Activated CD8-positive, alpha-beta memory T cell treated with anti-CD3 and anti-CD28 coated beads, Interleukin-2, amount 50 U/mL, for 24 hours (primary cell): ENCODE data around the gene OLFML3.
"Not testable (repeated sequence)": the region's sequence is repeated elsewhere in the genome, so short reads cannot be mapped to it uniquely, and the experiment has no call there.

ENCODE experiments used
- DNase-seq: peaks from one replicate; pipeline ENCODE4 v3.0.0-alpha.2; 2020; ENCODE audit errors: extremely low read depth

OLFML3 gene

GRCh38 chr1:113991467-113991997 is 12.3 kb downstream of the OLFML3 start:
- no peak for DNase-seq

- DNase-seq = no peak
Observed at GRCh38 chr1:113993072-113993471, 13.8 kb downstream of the OLFML3 start.

GRCh38 chr1:113993766-113994165 is 14.5 kb downstream of the OLFML3 start:
- DNase-seq = no peak

- no peak for DNase-seq
Observed at GRCh38 chr1:113995382-113995781, 16.1 kb downstream of the OLFML3 start.

GRCh38 chr1:113998361-113998760 is 19.1 kb downstream of the OLFML3 start:
- DNase-seq = no peak

GRCh38 chr1:113999233-113999632 is 20.0 kb downstream of the OLFML3 start:
- no peak for DNase-seq

- no peak for DNase-seq
Observed at GRCh38 chr1:113999799-114000198, 20.5 kb downstream of the OLFML3 start.

GRCh38 chr1:114000406-114000805 is 21.1 kb downstream of the OLFML3 start:
- no peak for DNase-seq

GRCh38 chr1:114002492-114003239 is 23.4 kb downstream of the OLFML3 start:
- no peak for DNase-seq

- no peak for DNase-seq
Observed at GRCh38 chr1:114003431-114003830, 24.2 kb downstream of the OLFML3 start.

- not testable (repeated sequence) for DNase-seq
Observed at GRCh38 chr1:114006825-114007224, 27.6 kb downstream of the OLFML3 start.

- DNase-seq = no peak
Observed at GRCh38 chr1:114008480-114008941, 29.2 kb downstream of the OLFML3 start.

GRCh38 chr1:114008993-114009392 is 29.7 kb downstream of the OLFML3 start:
- no peak for DNase-seq

GRCh38 chr1:114009393-114009792 is 30.1 kb downstream of the OLFML3 start:
- DNase-seq = no peak

- DNase-seq = no peak
Observed at GRCh38 chr1:114010433-114011184, 31.3 kb downstream of the OLFML3 start.

GRCh38 chr1:114011796-114012195 is 32.5 kb downstream of the OLFML3 start:
- DNase-seq = no peak

GRCh38 chr1:114015075-114015474 is 35.8 kb downstream of the OLFML3 start:
- DNase-seq = no peak

GRCh38 chr1:114019724-114020123 is 40.5 kb downstream of the OLFML3 start:
- DNase-seq = not testable (repeated sequence)

GRCh38 chr1:114021665-114022099 is 42.4 kb downstream of the OLFML3 start:
- DNase-seq = no peak

GRCh38 chr1:114022877-114023276 is 43.6 kb downstream of the OLFML3 start:
- no peak for DNase-seq

- DNase-seq = no peak
Observed at GRCh38 chr1:114023377-114023776, 44.1 kb downstream of the OLFML3 start.

- no peak for DNase-seq
Observed at GRCh38 chr1:114024049-114024448, 44.8 kb downstream of the OLFML3 start.
